NCI-H345 (cell line): ENCODE results near the gene SLC22A7.

ENCODE experiments used
- DNase-seq: peaks from one replicate; lab custom pipeline; 2025; lab: John Stamatoyannopoulos, UW

SLC22A7 gene

GRCh38 chr6:43283514-43283901, 14.6 kb upstream of the SLC22A7 start:
- no peak for DNase-seq

GRCh38 chr6:43283905-43284304, 14.2 kb upstream of the SLC22A7 start:
- no peak for DNase-seq

GRCh38 chr6:43284991-43285781, 12.9 kb upstream of the SLC22A7 start:
- no peak for DNase-seq

- no peak for DNase-seq
Measured at GRCh38 chr6:43285832-43286231, 12.2 kb upstream of the SLC22A7 start.

- no peak for DNase-seq
Measured at GRCh38 chr6:43286456-43286979, 11.5 kb upstream of the SLC22A7 start.

- no peak for DNase-seq
Measured at GRCh38 chr6:43286980-43287716, 10.9 kb upstream of the SLC22A7 start.

- no peak for DNase-seq
Measured at GRCh38 chr6:43287717-43288679, 10.1 kb upstream of the SLC22A7 start.

- DNase-seq: no peak
Measured at GRCh38 chr6:43290339-43290904, 7.6 kb upstream of the SLC22A7 start.

GRCh38 chr6:43290905-43291355, 7.1 kb upstream of the SLC22A7 start:
- no peak for DNase-seq

GRCh38 chr6:43291708-43292107, 6.4 kb upstream of the SLC22A7 start:
- no peak for DNase-seq

- DNase-seq: no peak
Measured at GRCh38 chr6:43292341-43292740, 5.7 kb upstream of the SLC22A7 start.

GRCh38 chr6:43292763-43293318, 5.2 kb upstream of the SLC22A7 start:
- DNase-seq: no peak

- DNase-seq: no peak
Measured at GRCh38 chr6:43293698-43294097, 4.4 kb upstream of the SLC22A7 start.

GRCh38 chr6:43294536-43294935, 3.5 kb upstream of the SLC22A7 start:
- no peak for DNase-seq

- no peak for DNase-seq
Measured at GRCh38 chr6:43295456-43295855, 2.6 kb upstream of the SLC22A7 start.

GRCh38 chr6:43296780-43297497, 1.1 kb upstream of the SLC22A7 start:
- no peak for DNase-seq

- no peak for DNase-seq
Measured at GRCh38 chr6:43298565-43299337, 691 bp downstream of the SLC22A7 start.

GRCh38 chr6:43299338-43300293, 1.6 kb downstream of the SLC22A7 start:
- no peak for DNase-seq
